ENCODE measurements around the gene GRIP1.

GRIP1 gene

GRCh38 chr12:66297923-66298322 is 381.0 kb downstream of the GRIP1 start:
- ChIA-PET POLR2A (no interaction called here), CTCF (interaction anchor here (1.3 kb wide), 1 partner anchor 13 kb away, joined by 3 read pairs; no protein-coding TSS in a partner anchor)
- TF ChIP-seq CTCF (IDR thresholded peaks at IDR 0.05; ENCODE audit: control extremely low read depth, extremely low read depth, low read depth, missing control alignments), result no peak
- no peak for DNase-seq (ENCODE audit: extremely low spot score)
